Ecto neural progenitor cell (in vitro differentiated cells): ENCODE measurements around the gene YIPF7.

Source experiments
- DNase-seq: peaks from one replicate; pipeline ENCODE4 v3.0.0-alpha.2; 2018; ENCODE audit warnings: low spot score

Gene YIPF7

GRCh38 chr4:44651425-44651824 lies at the start of gene YIPF7:
Gene YIPF7, minus strand, starts transcription at chr4:44651625. Its CDS starts 1,525 bp downstream, at chr4:44650100.
- no peak for DNase-seq

- DNase-seq = no peak
Measured at GRCh38 chr4:44701037-44701436, 49.6 kb upstream of the YIPF7 start.

GRCh38 chr4:44700427-44700826 lies 49.0 kb upstream of the YIPF7 start:
- DNase-seq = no peak

GRCh38 chr4:44684648-44685047 lies 33.2 kb upstream of the YIPF7 start:
- DNase-seq = no peak

GRCh38 chr4:44679060-44679459 lies 27.6 kb upstream of the YIPF7 start:
- no peak for DNase-seq

- DNase-seq = peak; percentile 90
Measured at GRCh38 chr4:44678094-44679041, 26.9 kb upstream of the YIPF7 start, which contains the start of gene GUF1. Gene GUF1, plus strand, starts transcription at chr4:44678420. Its CDS starts 203 bp downstream, at chr4:44678623.

GRCh38 chr4:44675366-44675765 lies 23.9 kb upstream of the YIPF7 start:
- DNase-seq = no peak

- DNase-seq = no peak
Measured at GRCh38 chr4:44674471-44674870, 23.0 kb upstream of the YIPF7 start.

GRCh38 chr4:44671636-44672035 lies 20.2 kb upstream of the YIPF7 start:
- no peak for DNase-seq

GRCh38 chr4:44670506-44671199 lies 19.2 kb upstream of the YIPF7 start:
- no peak for DNase-seq

- DNase-seq = no peak
Measured at GRCh38 chr4:44668526-44668925, 17.1 kb upstream of the YIPF7 start.

- DNase-seq = no peak
Measured at GRCh38 chr4:44663539-44664263, 12.3 kb upstream of the YIPF7 start.

- DNase-seq = no peak
Measured at GRCh38 chr4:44662623-44663005, 11.2 kb upstream of the YIPF7 start.

- DNase-seq = no peak
Measured at GRCh38 chr4:44661940-44662622, 10.7 kb upstream of the YIPF7 start.

GRCh38 chr4:44660396-44660795 lies 9.0 kb upstream of the YIPF7 start:
- DNase-seq = no peak

GRCh38 chr4:44652002-44652401 lies 577 bp upstream of the YIPF7 start:
- DNase-seq = no peak

- DNase-seq = no peak
Measured at GRCh38 chr4:44646151-44646550, 5.3 kb downstream of the YIPF7 start.

GRCh38 chr4:44638091-44638490 lies 13.3 kb downstream of the YIPF7 start:
- DNase-seq = no peak

- no peak for DNase-seq
Measured at GRCh38 chr4:44632733-44633132, 18.7 kb downstream of the YIPF7 start.

GRCh38 chr4:44632089-44632488 lies 19.3 kb downstream of the YIPF7 start:
- no peak for DNase-seq

- DNase-seq = no peak
Measured at GRCh38 chr4:44629280-44629866, 22.1 kb downstream of the YIPF7 start.
